NCI-H1105 treated with DMSO at 0.1 percent for 48 hours (cell line): ENCODE results near the gene LILRB2.
"Not testable (repeated sequence)": the region's sequence is repeated elsewhere in the genome, so short reads cannot be mapped to it uniquely, and the experiment has no call there.

Experiments used
- DNase-seq: peaks from one replicate; lab custom pipeline; 2025; lab: John Stamatoyannopoulos, UW

LILRB2 gene

DNA sequence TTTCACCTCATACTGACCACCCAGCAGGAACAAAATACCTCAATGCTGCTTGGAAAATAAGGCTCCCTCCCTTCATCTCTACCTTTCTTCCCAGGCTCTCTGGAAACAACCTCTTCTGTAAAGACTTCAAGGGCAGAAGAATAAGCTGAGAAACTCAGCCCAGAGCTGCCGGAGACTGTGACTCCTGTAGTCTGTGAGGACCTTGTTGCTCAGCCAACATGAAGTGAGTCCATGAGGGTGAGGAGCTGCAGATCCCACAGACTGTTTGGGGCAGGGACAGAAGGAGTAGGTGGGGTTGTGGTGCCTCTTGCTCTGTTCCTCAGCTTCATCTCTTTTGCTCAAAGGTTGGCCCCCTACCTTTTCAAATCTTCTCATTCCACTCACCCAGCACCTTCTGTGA lies 24.2 kb upstream of the LILRB2 start:
- DNase-seq = no peak

DNA sequence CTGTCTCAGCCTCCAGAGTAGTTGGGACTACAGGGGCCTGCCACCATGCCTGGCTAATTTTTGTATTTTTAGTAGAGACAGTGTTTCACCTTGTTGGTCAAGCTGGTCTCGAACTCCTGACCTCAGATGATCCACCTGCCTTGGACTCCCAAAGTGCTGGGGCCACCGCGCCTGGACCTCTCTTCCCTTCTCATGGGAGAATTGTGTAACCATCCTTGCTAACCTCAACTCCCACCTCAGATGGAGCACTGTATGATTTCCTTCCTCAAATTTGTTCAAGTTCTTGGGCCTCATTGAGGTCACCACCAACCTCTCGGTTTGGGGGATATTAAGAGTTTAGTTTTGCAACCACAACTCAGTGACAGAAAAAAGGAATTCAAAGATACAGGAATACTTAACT lies 21.3 kb upstream of the LILRB2 start:
- DNase-seq = no peak

DNA sequence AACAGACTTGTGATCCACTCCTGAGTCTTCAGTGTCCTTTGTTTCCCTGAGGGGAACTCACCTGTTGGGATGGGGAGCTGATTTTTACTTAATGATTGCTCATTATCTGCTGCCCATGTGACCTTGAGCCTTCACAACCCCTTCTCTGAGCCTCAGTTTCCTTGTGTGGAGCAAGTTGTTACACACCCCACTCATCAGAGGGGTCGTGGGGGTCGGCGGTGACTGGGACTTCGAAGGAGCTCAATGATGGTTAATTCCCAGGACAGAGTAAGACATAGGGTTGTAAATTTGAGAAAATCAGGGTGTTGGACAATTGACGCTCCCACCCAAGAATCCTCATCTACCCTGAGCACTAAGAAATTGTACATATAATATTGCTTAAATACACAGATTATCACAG lies 18.6 kb upstream of the LILRB2 start:
- no peak for DNase-seq

DNA sequence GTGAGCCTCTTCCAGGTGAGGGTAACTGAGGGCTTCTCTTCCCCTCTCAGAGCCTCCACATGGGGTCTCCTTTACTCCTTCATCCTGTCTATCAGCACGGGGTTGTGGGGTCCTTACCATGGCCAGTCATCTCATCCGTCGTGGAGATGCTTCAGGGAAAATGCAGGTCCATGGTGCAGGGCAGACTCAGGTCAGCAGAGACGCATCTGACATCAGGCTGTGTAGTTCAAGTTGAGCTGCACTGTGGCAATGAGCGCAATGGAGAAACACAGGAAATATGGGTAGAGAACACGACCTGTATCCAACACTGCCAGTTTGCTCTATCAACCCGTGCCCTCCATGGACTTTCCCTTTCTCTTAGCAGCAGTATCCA lies 18.2 kb upstream of the LILRB2 start:
- DNase-seq = no peak

DNA sequence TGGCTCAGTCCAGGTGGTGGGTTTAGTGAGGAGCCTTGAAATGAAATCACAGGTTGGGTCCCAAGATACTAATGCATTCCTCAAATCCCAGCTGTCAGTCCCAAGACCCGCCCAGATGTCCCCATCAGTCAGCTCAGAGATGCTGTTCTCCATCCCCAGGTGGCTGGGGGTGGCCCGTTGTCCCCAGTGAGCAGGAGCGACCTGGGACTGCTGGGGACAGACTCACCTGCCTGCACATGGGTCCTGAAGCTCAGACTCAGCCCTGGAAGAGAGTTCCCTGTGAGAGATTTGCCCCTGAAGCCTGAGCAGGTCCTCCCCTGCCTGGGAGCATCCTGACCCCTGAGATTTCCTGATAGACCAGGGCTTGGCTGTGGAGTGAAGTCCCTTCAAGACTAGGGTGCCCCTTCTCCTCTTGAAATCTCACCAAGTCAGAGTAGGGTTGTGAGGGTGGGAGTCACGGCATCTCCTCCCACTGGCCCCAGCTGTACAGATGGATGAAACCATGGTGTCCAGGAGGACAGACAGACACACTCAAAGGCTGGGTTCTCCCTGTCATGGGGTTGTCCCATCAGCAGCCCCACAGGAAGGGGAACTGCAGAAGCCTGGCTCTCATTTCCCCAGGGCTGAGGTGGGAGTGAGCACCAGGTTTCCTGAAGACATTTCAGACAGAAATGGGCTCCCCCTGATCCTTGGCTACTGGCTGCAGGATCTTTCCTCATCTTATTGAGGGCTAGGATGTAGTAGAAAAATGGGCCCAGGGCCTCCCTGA lies 17.6 kb upstream of the LILRB2 start:
- DNase-seq = no peak

DNA sequence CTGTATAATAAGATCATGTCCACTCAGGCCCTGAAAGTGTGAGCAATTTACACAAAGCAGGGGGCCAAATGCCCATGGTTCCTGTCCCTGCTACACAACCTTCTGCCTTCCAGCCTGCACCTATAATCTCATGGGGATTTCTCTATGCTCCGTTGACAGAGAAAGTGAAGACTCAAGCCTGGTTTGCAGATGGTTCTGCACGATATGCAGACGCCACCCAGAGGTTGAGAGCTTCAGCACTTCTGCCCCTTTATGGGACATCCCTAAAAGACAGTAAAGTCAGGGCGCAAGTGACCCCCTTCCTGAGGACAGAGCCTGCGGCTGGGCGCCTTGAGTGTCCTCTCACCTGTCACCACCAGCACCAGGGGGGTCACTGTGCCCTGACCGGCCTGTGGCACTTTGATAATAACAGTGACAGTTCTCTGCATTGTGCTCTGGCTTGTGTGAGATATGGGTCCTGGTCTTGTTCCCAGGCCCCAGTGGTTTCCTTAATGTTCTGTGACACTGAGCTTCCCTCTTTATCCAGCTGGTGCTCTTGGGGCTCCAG lies 16.9 kb upstream of the LILRB2 start:
- no peak for DNase-seq

DNA sequence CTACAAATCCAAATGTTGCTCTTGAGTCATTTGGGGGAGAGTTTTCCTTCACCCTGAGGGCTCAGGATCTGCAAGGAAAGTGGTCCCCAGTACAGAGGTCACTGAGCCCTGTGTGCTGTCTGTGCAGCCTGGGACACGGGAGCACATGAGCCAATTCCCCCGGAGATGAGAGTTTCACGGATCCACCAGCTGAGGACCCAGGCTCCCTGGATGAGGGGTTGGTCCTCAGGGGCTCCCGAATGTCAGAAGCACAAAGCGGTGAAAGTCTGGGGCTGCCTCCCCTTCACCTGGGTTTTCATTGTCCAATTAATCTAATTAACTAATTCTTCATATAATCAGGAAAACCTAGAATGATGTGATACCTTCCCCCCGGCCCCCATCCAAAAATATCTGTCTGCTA lies 13.6 kb upstream of the LILRB2 start:
- DNase-seq = no peak

DNA sequence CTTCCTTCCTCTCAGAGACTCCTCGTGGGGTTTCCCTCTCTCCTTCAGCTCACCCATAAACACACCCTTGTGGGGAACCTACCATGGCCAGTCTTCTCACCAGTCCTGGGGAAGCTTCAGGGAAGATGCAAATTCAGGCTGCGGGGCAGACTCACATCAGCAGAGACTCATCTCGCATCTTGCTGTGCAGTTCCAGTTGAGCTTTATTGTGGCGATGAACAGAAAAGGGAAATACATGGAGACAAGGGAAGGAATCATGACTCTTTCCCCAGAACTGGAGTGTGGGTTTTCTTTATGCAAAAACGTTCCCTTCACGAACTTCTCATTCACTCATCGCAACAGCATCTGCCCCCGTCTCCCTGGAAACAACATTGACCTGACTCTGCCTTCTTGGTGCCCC lies 8.2 kb upstream of the LILRB2 start:
- not testable (repeated sequence) for DNase-seq

DNA sequence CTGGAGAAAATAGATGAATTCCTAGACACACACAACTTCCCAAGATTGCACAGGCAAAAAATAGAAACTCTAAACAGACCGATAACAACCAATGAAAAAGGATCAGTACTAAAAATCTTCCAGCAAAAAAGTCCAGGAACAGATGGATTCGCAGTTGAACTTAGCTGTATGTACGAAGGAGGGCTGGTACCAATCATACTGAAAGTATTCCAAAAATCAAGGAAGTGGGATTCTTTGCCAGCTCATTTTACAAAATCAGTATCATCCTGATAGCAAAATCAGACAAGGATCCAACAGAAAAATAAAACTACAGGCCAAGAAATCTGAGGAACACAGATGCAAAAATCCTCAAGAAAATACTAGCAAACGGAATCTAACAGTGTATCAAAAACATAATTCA lies 6.5 kb upstream of the LILRB2 start:
- DNase-seq = no peak

DNA sequence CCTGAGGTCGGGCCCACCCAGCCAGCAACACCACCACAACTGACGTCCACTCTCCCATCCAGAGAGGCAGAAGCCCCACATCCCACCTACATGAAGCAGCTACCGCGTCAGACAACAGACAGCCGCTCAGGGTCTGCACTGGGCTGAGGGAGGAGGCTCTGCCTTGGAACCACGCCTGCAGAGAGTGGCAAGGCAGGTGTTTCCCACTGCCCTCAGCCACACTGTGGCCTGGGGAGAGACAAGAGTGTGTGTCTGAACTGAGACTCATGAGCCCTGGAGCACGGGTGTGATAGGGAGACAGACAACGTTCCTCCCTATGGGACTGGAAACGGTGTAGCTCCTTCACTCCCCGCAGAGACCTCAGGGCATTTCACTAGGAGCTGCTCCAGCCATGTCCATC lies 5.4 kb upstream of the LILRB2 start:
- not testable (repeated sequence) for DNase-seq

DNA sequence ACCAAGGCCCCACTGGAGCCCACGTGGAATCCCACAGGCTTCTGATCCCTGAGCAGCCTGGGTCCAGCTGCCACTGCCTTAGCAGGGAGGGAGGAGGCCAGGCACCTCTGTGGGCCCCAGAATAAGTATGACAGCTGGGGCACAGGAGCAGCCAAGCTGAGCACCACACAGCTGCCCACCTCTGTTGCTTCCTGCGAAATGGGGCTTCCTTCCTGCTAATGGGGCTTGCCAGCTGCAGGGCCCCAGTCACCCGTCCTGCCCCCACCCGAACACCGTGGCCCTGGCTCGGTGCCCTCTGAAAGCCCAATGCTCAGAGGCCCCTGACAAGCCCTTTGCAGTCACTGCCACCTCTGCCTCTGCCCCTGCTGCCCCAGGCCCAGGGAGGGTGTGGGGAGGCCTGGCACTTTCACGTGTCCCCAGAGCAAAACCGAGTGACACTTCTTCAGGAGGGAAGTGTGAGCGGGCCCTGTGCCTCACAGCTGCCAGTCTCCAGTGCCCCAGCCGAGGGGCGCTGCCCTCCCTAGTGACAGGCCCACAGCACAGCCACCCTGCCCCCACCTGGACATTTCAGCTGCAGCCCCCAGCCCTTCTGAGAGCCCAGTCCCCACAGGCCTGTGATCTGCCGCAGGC lies 4.6 kb upstream of the LILRB2 start:
- DNase-seq = not testable (repeated sequence)

DNA sequence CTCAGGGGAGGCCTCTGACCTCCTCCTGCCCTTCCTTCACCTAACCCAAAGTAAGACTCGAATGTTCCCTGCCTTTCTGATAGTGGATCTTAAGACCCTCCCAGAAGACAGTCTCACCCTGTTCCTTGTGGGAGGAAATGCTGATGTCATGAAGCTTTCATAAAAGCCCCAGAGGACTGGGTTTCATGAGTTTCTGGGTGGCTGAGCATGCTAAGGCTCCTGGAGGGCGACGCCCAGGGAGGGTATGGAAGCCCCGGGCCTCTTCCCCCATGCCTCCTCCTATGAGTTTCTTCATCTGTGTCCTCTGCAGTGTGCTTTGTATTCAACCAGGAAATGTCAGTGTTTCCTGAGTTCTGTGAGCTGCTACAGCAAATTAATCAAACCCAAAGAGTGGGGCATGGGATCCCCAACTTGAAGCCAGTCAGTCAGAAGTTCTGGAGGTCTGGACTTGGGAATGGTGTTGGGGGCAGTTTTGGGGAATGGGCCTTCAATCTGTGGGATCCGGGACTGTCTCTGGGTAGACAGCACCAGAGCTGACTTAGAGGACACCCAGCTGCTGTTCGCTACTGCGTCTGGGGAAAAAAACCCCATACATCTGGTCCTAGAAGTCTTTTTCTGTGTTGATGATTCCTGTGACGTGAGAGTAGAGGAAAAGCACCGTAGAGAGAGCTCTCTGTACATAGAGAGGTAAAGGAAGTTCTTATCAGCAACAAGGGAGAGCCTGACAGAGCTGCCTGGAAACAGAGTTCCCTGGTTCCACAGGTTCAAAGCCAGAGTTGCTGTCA lies 2.0 kb upstream of the LILRB2 start:
- no peak for DNase-seq

DNA sequence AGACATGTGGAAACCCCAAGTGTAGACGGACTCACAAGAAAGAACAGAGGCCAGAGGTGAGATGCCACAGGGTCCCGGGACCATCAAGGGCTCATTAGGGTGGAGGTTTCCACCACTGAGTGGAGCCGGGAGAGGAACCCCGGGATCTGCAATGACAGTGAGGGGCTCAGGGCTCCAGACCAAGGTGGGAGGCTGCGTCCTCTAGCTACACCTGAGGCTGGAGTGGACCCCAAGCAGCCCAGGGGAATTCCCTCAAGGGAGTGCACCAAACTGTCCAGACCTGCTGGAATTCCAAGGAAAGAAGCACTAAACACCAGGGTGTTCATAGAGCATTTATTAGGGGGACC lies 792 bp upstream of the LILRB2 start:
- DNase-seq = not testable (repeated sequence)

DNA sequence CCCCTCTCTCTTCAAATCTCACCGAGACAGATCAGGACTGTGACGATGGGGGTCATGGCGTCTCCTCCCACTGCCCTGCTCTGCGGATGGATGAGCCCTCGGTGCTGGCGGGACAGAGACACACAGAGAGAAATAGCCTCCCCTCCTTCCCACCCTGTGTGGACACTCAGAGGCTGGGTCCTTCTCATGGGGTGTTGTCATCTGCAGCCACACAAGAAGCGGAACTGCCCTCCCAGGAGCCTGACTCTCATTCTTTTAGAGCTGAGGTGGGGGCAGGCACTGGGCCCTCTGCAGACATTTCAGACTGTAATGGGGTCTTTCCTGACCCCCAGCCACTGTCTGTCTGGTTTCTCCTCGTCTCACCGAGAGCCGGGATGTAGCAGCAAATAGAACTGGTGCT lies 469 bp downstream of the LILRB2 start:
- DNase-seq = not testable (repeated sequence)

DNA sequence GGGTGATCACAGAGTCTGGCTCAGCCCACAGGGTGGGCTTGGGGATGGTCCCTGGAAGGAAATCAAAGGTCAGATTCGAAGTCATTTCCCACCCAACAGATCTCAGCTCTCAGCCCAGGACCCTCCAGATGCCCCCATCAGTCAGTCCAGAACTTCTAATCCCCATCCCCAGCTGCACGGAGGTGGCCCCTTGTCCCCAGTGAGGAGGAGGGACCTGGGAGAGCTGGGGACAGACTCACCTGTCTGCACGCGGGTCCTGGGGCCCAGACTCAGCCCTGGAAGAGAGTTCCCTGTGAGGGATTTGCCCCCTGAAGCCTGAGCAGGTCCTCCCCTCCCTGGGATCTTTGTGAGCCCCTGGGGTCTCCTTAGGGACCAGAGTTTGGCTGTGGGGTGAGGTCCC lies 885 bp downstream of the LILRB2 start:
- not testable (repeated sequence) for DNase-seq

DNA sequence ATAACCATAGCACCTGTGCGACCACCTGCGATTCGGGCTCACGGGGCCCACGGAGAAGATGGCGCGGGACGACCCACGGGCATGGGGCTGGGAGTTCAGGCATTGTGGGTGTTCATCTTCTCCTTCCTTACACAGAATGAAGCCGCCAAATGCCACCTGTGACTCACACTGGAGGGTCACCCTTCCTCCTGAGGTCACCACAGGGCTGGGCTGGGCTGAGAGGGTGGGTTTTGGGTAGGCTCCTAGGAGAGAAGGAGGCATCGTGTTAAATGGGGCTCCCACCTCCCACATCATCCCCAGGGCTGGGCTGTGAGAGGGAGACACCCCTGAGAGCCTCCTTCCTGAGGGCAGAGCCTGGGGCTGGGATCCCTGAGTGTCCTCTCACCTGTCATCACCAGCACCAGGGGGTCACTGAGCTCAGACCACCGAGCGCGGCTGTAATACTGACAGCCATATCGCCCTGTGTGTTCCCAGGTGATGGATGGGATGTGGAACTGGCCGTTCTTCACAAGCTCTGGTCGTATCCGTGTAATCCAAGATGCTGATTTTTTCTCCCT lies 1.4 kb downstream of the LILRB2 start:
- DNase-seq = no peak

DNA sequence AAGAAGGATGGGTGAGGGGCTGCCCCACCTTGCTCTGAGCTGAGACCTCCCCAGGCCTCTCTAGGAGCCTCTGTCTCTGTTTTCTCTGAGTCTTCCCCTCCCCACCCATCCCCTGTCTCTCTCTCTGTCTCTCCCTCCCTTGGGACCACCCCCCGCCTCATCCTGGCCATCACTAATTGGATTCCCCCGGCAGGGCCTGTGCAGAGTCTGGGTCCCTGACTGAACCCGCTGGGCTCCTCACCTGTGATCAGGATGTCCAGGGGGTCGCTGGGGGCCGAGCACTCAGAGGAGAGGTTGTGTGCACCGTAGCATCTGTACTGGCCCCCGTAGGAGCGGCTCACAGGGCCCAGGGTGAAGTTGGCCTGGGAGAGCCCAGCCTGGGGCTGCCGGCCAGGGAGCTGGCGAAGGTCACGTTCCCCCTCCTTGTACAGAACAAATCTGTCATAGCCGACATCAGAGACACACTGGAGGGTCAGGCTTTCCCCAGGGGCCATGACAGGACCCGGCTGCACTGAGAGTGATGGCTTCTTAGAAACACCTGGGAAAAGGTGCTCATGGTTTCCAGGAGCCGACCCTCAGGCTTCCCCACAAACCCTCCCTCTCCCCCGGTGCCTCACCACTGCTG lies 2.2 kb downstream of the LILRB2 start:
- not testable (repeated sequence) for DNase-seq

DNA sequence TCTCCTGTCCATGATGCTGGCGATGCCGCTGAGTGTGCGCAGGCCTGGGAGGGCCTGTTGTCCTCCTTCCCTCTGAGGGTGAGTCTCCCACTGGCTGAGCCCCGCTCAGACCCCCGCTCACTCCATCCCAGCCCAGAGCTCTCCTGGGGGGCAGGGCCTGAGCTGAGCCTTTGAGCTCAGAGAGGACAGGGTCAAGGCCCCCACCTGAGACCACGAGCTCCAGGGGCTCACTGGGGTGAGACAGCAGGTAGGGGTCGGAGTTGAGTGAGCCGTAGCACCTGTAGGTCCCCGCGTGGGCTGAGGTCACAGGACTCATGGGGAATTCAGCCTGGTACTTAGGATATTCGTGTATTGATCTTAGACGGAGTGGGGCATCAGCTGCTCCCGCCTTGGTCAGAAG lies 2.9 kb downstream of the LILRB2 start:
- not testable (repeated sequence) for DNase-seq

DNA sequence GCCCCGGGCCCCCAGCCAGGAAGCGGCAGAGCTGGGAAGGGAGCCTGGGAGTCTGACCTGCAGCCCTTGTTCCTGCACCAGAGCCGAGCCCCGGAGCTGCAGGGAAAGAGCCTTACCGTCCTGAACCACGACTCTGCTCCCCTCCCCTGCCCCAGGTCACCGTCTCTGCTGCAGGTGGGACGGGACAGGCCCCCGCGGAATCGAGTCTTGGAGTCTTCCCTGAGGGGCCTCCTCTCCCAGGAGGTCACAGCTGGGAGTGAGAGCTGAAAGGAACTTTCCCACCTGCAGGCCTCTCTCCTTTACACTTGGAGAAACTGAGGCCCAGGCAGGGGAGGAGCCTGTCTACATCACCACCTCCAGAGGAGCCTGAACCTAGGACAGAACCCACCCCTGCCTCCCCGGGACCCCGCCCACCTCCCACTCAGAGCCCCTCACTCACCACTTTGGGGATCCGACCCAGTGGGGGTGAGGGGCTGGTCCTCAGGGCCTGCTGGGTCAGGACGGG lies 3.7 kb downstream of the LILRB2 start:
- not testable (repeated sequence) for DNase-seq

DNA sequence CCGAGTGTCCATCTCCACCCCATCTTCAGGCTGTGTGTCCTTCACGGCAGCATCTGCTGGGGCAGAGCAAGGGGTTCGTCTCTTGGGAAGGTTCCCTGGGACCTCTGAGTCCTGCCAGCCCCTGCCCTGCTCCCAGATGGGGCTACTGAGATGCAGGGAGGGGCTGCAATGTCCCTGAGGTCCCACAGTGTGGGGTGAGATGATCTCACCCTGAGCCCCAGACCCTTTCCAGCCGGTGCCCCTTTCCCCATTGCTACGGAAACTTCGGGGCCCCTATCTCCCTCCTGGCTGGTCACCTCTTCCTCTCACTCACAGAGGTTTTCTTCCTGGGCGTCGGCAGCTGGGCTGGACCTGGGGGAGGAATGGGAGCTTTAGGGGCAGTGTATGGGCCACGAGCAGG lies 5.0 kb downstream of the LILRB2 start:
- DNase-seq = no peak

DNA sequence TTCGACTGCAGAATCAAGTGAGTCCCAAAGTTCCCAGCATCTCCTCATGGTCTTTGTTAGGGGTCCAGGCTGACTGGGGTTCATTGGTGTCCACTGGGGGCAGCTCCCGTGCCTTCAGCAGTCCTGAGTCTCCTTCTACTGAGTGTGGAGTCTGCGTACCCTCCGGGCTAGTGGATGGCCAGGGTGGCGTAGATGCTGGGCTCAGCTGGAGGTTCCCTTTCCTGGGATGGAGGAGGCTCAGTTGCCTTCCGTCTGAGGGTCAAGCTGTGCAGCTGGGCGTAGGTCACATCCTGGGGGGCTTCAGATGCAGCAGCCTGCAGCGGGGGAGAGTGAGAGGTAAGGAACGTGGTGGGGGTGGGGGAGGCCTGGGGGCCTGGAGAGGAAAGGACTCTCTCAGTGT lies 6.4 kb downstream of the LILRB2 start:
- DNase-seq = not testable (repeated sequence)

DNA sequence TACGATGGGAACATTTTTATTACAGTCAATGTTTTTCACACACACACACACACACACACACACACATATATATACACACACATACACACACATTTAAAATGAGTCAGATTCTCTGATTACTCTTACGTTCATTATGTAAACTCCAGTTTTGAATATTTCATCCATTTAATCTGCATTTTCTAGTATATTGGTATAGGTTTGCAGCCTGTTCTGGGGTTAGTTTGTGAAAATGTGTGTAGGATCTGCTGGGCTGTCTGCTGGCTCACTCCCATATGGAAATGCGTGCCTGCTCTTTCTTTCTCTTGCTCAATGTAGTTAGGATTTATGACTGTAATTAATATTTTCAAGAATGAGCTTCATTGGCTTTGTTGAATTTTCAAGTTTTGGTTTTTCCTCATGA lies 7.1 kb downstream of the LILRB2 start:
- no peak for DNase-seq
